ENCODE results near the gene FTO. TPM values are rescaled to one million over a fixed set of nuclear protein-coding genes. Genes with fewer than 3 reads are reported as not detected.

FTO gene
- total RNA-seq, 4 donors from 2014 or later, result 64.4 to 116 (median 71.3) TPM

GRCh38 chr16:53711390-53711789, 7.4 kb downstream of the FTO start:
- DNase-seq (ENCODE audit: low spot score in 2 of 2), result no peak
- peaks cover 32% of the 10 kb centered on the region for H3K4me1 ChIP-seq
- TF ChIP-seq POLR2A (IDR thresholded peaks at IDR 0.05) (no peak), CTCF (IDR thresholded peaks at IDR 0.05) (no peak), POLR2AphosphoS5 (IDR thresholded peaks at IDR 0.05) (no peak), EP300 (IDR thresholded peaks at IDR 0.05) (no peak)
- WGBS, result 77% methylated on average over 3 of the region's 3 CpGs
- no peaks in the 10 kb centered on the region for H3K27me3 ChIP-seq
- H3K36me3 ChIP-seq, result no peaks in the 10 kb centered on the region
- H3K9me3 ChIP-seq, result no peaks in the 10 kb centered on the region
- no peak overlapping the region for H3K27ac ChIP-seq
- no peak overlapping the region for H3K4me3 ChIP-seq

- 97% methylated on average over 2 of the region's 2 CpGs for WGBS
- no peak overlapping the region for H3K4me3 ChIP-seq
- DNase-seq (ENCODE audit: low spot score in 2 of 2), result no peak
- no peak overlapping the region for H3K27ac ChIP-seq
- H3K4me1 ChIP-seq, result peaks cover 33% of the 10 kb centered on the region
- H3K9me3 ChIP-seq, result no peaks in the 10 kb centered on the region
- H3K27me3 ChIP-seq, result no peaks in the 10 kb centered on the region
- H3K36me3 ChIP-seq, result no peaks in the 10 kb centered on the region
- TF ChIP-seq POLR2A (IDR thresholded peaks at IDR 0.05) (no peak), CTCF (IDR thresholded peaks at IDR 0.05) (no peak), POLR2AphosphoS5 (IDR thresholded peaks at IDR 0.05) (no peak), EP300 (IDR thresholded peaks at IDR 0.05) (no peak)
These were observed 8.1 kb downstream of the FTO start for GRCh38 chr16:53712065-53712464.

GRCh38 chr16:53713403-53714204, 9.6 kb downstream of the FTO start:
- 51% methylated on average over 3 of the region's 3 CpGs for WGBS
- Histone ChIP-seq H3K4me3 (no peak overlapping the region), H3K27ac (peak overlapping the region; percentile 45), H3K36me3 (no peaks in the 10 kb centered on the region), H3K27me3 (no peaks in the 10 kb centered on the region), H3K9me3 (no peaks in the 10 kb centered on the region), H3K4me1 (peaks cover 33% of the 10 kb centered on the region)
- TF ChIP-seq EP300 (IDR thresholded peaks at IDR 0.05), result no peak
- no peak for TF ChIP-seq POLR2AphosphoS5 (IDR thresholded peaks at IDR 0.05)
- TF ChIP-seq CTCF (IDR thresholded peaks at IDR 0.05), result no peak
- TF ChIP-seq POLR2A (IDR thresholded peaks at IDR 0.05), result no peak
- DNase-seq (ENCODE audit: low spot score in 2 of 2), result no peak

GRCh38 chr16:53714205-53715022, 10.5 kb downstream of the FTO start:
- TF ChIP-seq CTCF (IDR thresholded peaks at IDR 0.05), result no peak
- TF ChIP-seq POLR2A (IDR thresholded peaks at IDR 0.05), result no peak
- TF ChIP-seq POLR2AphosphoS5 (IDR thresholded peaks at IDR 0.05), result no peak
- TF ChIP-seq EP300 (IDR thresholded peaks at IDR 0.05), result no peak
- Histone ChIP-seq H3K9me3 (no peaks in the 10 kb centered on the region), H3K4me3 (no peak overlapping the region), H3K27ac (peak overlapping the region; percentile 45), H3K4me1 (peaks cover 38% of the 10 kb centered on the region), H3K27me3 (no peaks in the 10 kb centered on the region), H3K36me3 (no peaks in the 10 kb centered on the region)
- 50% methylated on average over 7 of the region's 7 CpGs for WGBS
- peak in 1 of 2 donors; percentile 70 for DNase-seq (ENCODE audit: low spot score in 2 of 2)

- no peaks in the 10 kb centered on the region for H3K9me3 ChIP-seq
- peaks cover 42% of the 10 kb centered on the region for H3K4me1 ChIP-seq
- DNase-seq (ENCODE audit: low spot score in 2 of 2), result no peak
- TF ChIP-seq EP300 (IDR thresholded peaks at IDR 0.05) (no peak), POLR2A (IDR thresholded peaks at IDR 0.05) (no peak), POLR2AphosphoS5 (IDR thresholded peaks at IDR 0.05) (no peak), CTCF (IDR thresholded peaks at IDR 0.05) (no peak)
- H3K27me3 ChIP-seq, result no peaks in the 10 kb centered on the region
- no peak overlapping the region for H3K4me3 ChIP-seq
- WGBS, result 65% methylated on average over 2 of the region's 2 CpGs
- no peaks in the 10 kb centered on the region for H3K36me3 ChIP-seq
- no peak overlapping the region for H3K27ac ChIP-seq
These were observed 11.0 kb downstream of the FTO start for GRCh38 chr16:53715023-53715384.
